KMS-11 (cell line): ENCODE measurements around the gene OSBPL3.

Experiments
- H2AFZ ChIP-seq: fragments of 200-600 bp; sonication (generic); 2 replicates; pipeline ENCODE4 v1.6.1; 2016; ENCODE audit warnings: antibody characterized with exemption, mixed run types, low read depth
- H3K27ac ChIP-seq: fragments of 200-600 bp; sonication (generic); 2 replicates; pipeline ENCODE4 v1.6.1; 2016; ENCODE audit warnings: mild to moderate bottlenecking, mixed run types
- H3K27me3 ChIP-seq: fragments of 200-600 bp; sonication (generic); 2 replicates; pipeline ENCODE4 v1.6.1; 2017; ENCODE audit warnings: mild to moderate bottlenecking, low read depth, mixed run types, moderate library complexity; ENCODE audit not compliant: insufficient read depth
- H3K36me3 ChIP-seq: fragments of 200-600 bp; sonication (generic); 2 replicates; pipeline ENCODE4 v1.6.1; 2017; ENCODE audit warnings: mild to moderate bottlenecking, mixed run types; ENCODE audit not compliant: insufficient read depth
- H3K4me1 ChIP-seq: fragments of 200-600 bp; sonication (generic); 2 replicates; pipeline ENCODE4 v1.6.1; 2016; ENCODE audit warnings: mild to moderate bottlenecking, low read depth, mixed run types; ENCODE audit not compliant: poor library complexity, severe bottlenecking
- H3K4me2 ChIP-seq: fragments of 200-600 bp; sonication (generic); 2 replicates; pipeline ENCODE4 v1.7.0; 2016; ENCODE audit warnings: mild to moderate bottlenecking, mixed run types
- H3K4me3 ChIP-seq: fragments of 200-600 bp; sonication (generic); IDR thresholded peaks from 2 replicates; pipeline ENCODE4 v1.6.1; 2017; ENCODE audit warnings: low read depth, low read length, mixed read lengths; ENCODE audit not compliant: insufficient read depth
- H3K79me2 ChIP-seq: fragments of 200-600 bp; sonication (generic); 2 replicates; pipeline ENCODE4 v1.6.1; 2016; ENCODE audit warnings: low read depth, mixed run types; ENCODE audit not compliant: insufficient read depth
- H3K9ac ChIP-seq: fragments of 200-600 bp; sonication (generic); 2 replicates; pipeline ENCODE4 v1.6.1; 2016; ENCODE audit warnings: mild to moderate bottlenecking, mixed run types
- H4K20me1 ChIP-seq: fragments of 200-600 bp; sonication (generic); 2 replicates; pipeline ENCODE4 v1.6.1; 2016; ENCODE audit warnings: mild to moderate bottlenecking, mixed run types; ENCODE audit not compliant: insufficient read depth
- CTCF ChIP-seq: fragments of 200-600 bp; sonication (generic); conservative IDR thresholded peaks from 2 replicates; pipeline ENCODE4 v1.6.1; 2017; ENCODE audit warnings: low read depth, mild to moderate bottlenecking, antibody characterized with exemption, low read length, moderate library complexity, mixed read lengths

Gene OSBPL3

GRCh38 chr7:24978843-24979469 is 1.0 kb downstream of the OSBPL3 start:
- no peak overlapping the region for H3K4me3 ChIP-seq
- peak overlapping the region; percentile 87 for H3K27ac ChIP-seq
- peak overlapping the region; percentile 94 for H2AFZ ChIP-seq
- no peak for TF ChIP-seq CTCF
- peaks cover 49% of the 10 kb centered on the region for H3K4me1 ChIP-seq
- H4K20me1 ChIP-seq, result peaks cover 4% of the 10 kb centered on the region; the same call in 1 of the 2 replicates
- no peaks in the 10 kb centered on the region for H3K36me3 ChIP-seq
- H3K79me2 ChIP-seq, result peaks cover 49% of the 10 kb centered on the region
- peak overlapping the region; percentile 96 for H3K4me2 ChIP-seq
- peak overlapping the region; percentile 82 for H3K9ac ChIP-seq
- H3K27me3 ChIP-seq, result no peaks in the 10 kb centered on the region; the same call in 1 of the 2 replicates

- Histone ChIP-seq H3K27ac (no peak overlapping the region), H3K4me3 (no peak overlapping the region), H3K9ac (no peak overlapping the region)
Observed at GRCh38 chr7:24975644-24976260, 4.2 kb downstream of the OSBPL3 start.

GRCh38 chr7:24975172-24975571 is 4.8 kb downstream of the OSBPL3 start:
- Histone ChIP-seq H3K9ac (no peak overlapping the region), H2AFZ (no peak overlapping the region), H3K36me3 (no peaks in the 10 kb centered on the region), H4K20me1 (peaks cover 7% of the 10 kb centered on the region), H3K4me2 (peak overlapping the region; percentile 38; the same call in 1 of the 2 replicates), H3K27me3 (no peaks in the 10 kb centered on the region), H3K4me1 (peaks cover 39% of the 10 kb centered on the region), H3K4me3 (no peak overlapping the region), H3K27ac (no peak overlapping the region), H3K79me2 (peaks cover 84% of the 10 kb centered on the region)
- TF ChIP-seq CTCF, result no peak

More at GRCh38 chr7:24975644-24976260, 4.2 kb downstream of the OSBPL3 start:
- peaks cover 78% of the 10 kb centered on the region for H3K79me2 ChIP-seq
- peaks cover 41% of the 10 kb centered on the region for H3K4me1 ChIP-seq
- peak overlapping the region; percentile 38 for H3K4me2 ChIP-seq
- H3K27me3 ChIP-seq, result no peaks in the 10 kb centered on the region
- peaks cover 7% of the 10 kb centered on the region for H4K20me1 ChIP-seq
- no peaks in the 10 kb centered on the region for H3K36me3 ChIP-seq
- no peak for TF ChIP-seq CTCF
- H2AFZ ChIP-seq, result no peak overlapping the region

- Histone ChIP-seq H3K27ac (no peak overlapping the region), H3K4me2 (no peak overlapping the region), H3K79me2 (peaks cover 93% of the 10 kb centered on the region), H3K9ac (no peak overlapping the region), H3K4me1 (peaks cover 43% of the 10 kb centered on the region), H3K36me3 (no peaks in the 10 kb centered on the region), H2AFZ (no peak overlapping the region), H3K27me3 (no peaks in the 10 kb centered on the region), H3K4me3 (no peak overlapping the region), H4K20me1 (peaks cover 7% of the 10 kb centered on the region)
- no peak for TF ChIP-seq CTCF
Observed at GRCh38 chr7:24974026-24974832, 5.7 kb downstream of the OSBPL3 start.
